PFSK-1 (cell line): ENCODE measurements around the gene DTL.

Experiments
- FOXP2 ChIP-seq: optimal IDR thresholded peaks from 2 replicates; pipeline ENCODE3; 2011; ENCODE audit warnings: borderline replicate concordance, control low read depth, inconsistent platforms; ENCODE audit not compliant: insufficient read depth; ENCODE audit errors: extremely low read length, extremely low read depth
- POLR2AphosphoS5 ChIP-seq: IDR thresholded peaks from 2 replicates; pipeline ENCODE4 v1.6.1; 2012; ENCODE audit warnings: low read depth, mild to moderate bottlenecking, control low read depth, low read length, moderate library complexity
- REST ChIP-seq, 2 experiments: IDR thresholded peaks; 2 replicates each; pipeline versions ENCODE4 v1.6.1 to v1.8.0; 2011 to 2012; ENCODE audit warnings: low read depth in 2 of 2, low read length in 2 of 2, control low read depth in 1 of 2, inconsistent platforms in 1 of 2, mild to moderate bottlenecking in 1 of 2, moderate library complexity in 1 of 2; ENCODE audit not compliant: insufficient read depth in 1 of 2
- SIN3A ChIP-seq: IDR thresholded peaks from 2 replicates; pipeline ENCODE4 v1.6.1; 2012; ENCODE audit warnings: mild to moderate bottlenecking, low read length, moderate library complexity, borderline replicate concordance; ENCODE audit not compliant: insufficient read depth
- TAF1 ChIP-seq: IDR thresholded peaks from 2 replicates; pipeline ENCODE4 v1.6.1; 2012; ENCODE audit warnings: low read length, control low read depth, borderline replicate concordance; ENCODE audit not compliant: insufficient read depth

Gene DTL

DNA sequence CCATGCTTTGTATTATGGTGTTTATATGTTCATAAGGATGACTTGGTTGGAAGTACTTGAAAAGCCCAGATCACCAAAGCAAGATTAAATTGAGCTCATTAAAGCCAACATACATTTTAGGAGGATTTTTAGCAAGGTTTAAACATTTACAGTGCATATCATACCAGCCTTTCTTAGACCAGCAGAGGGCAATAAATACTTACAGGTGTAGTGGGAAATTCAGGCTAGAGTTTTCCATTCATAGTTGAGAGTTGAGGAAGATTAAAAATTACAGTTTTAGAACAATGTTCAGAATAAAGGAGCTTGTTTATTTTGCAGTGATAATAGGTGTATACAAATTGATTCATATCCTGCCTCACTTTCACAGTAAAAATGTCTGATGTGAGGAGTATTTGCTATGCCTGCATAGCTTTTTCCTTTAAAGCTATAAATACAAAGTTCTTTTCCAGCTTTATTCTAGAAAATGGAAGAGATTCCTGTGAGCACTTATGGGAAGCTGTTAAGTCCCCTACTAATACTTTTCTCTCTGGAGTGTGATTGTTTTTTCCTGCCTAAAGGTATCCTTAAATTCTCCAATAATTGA, 35.3 kb downstream of the DTL start:
- TF ChIP-seq REST (IDR thresholded peaks at IDR 0.05; ENCODE audit: insufficient read depth in 1 of 2, low read depth in 2 of 2, low read length in 2 of 2) (no peak), POLR2AphosphoS5 (no peak), TAF1 (no peak), FOXP2 (no peak), SIN3A (no peak)

GRCh38 chr1:212072047-212072446, 36.5 kb downstream of the DTL start:
- TF ChIP-seq SIN3A (no peak), REST (IDR thresholded peaks at IDR 0.05; ENCODE audit: insufficient read depth in 1 of 2, low read depth in 2 of 2, low read length in 2 of 2) (no peak), FOXP2 (no peak), TAF1 (no peak), POLR2AphosphoS5 (no peak)

- TF ChIP-seq POLR2AphosphoS5 = no peak
- no peak for TF ChIP-seq TAF1
- no peak for TF ChIP-seq FOXP2
- TF ChIP-seq REST (IDR thresholded peaks at IDR 0.05; ENCODE audit: insufficient read depth in 1 of 2, low read depth in 2 of 2, low read length in 2 of 2) = no peak
- no peak for TF ChIP-seq SIN3A
These were observed 37.9 kb downstream of the DTL start for GRCh38 chr1:212073490-212073889.

GRCh38 chr1:212074313-212074712, 38.8 kb downstream of the DTL start:
- TF ChIP-seq SIN3A (no peak), REST (IDR thresholded peaks at IDR 0.05; ENCODE audit: insufficient read depth in 1 of 2, low read depth in 2 of 2, low read length in 2 of 2) (no peak), TAF1 (no peak), FOXP2 (no peak), POLR2AphosphoS5 (no peak)

DNA sequence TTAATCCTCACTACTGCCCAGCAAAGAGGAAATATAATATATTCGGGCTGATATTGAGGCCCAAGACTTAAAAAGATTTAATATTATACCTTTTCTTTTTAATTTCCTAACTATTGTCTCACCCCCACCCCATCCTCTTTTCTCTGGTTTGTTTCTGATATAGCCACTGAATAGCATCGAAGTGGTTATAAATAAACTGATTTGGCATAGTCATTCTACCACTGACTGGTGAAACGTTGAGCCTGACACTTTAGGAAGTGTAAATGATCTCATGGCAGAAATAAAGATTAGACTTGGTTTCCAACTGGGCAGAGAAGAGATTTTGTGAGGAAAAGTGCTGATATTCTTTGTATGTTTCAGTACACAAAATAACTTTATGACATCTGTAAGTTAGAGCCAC, 39.3 kb downstream of the DTL start:
- TF ChIP-seq POLR2AphosphoS5 (no peak), SIN3A (no peak), REST (IDR thresholded peaks at IDR 0.05; ENCODE audit: insufficient read depth in 1 of 2, low read depth in 2 of 2, low read length in 2 of 2) (no peak), TAF1 (no peak), FOXP2 (no peak)
